Fibroblast of mammary gland (primary cell): ENCODE measurements around the gene ANXA10.
A peak's percentile ranks its signal among the peaks of the same experiment; 100 is the strongest.

ENCODE experiments used
- DNase-seq: peaks from one replicate; pipeline ENCODE4 v3.0.0-alpha.2; 2010; ENCODE audit warnings: low read depth
- H3K4me3 ChIP-seq: 2 replicates; pipeline ENCODE4 v1.5.1; 2011; ENCODE audit warnings: low read depth, mild to moderate bottlenecking, low read length, moderate library complexity; ENCODE audit not compliant: control insufficient read depth
- CTCF ChIP-seq: conservative IDR thresholded peaks from 2 replicates; pipeline ENCODE4 v1.5.1; 2011; ENCODE audit warnings: low read depth, low read length, inconsistent platforms; ENCODE audit not compliant: control insufficient read depth, insufficient read depth

Gene ANXA10

DNA sequence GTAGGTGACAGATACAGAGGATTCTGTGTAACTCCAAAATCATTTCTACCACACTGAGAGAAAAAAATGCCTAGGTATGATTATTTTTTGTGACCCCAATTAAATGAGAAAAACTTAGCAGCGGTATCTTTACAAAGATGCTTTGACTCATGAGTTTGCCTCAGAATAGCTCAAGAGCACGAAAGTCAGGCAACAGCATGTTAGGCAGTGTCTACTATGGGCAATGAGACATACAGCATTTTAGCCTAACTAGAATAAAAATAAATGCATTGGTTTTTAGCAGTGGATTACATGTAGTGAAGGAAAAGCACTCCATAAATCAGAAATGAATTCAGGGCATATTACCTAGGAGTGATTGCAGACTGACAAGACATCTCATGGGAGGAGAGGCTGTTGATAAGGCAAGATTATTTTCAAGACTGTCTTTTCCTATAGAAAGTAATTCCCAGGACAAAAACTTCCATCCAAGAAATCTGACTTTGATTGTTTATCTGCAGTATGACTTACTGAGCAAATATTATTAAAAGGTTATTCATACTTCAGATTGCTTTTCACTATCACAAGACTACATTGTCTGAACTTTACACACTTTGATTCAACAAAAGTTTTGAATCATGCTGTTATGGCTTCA is 3.6 kb downstream of the ANXA10 start:
- DNase-seq, result peak; percentile 26
- no peak for TF ChIP-seq CTCF
- H3K4me3 ChIP-seq, result no peak overlapping the region

GRCh38 chr4:168096407-168096784 is 4.1 kb downstream of the ANXA10 start:
- no peak overlapping the region for H3K4me3 ChIP-seq
- DNase-seq, result no peak
- TF ChIP-seq CTCF, result no peak

GRCh38 chr4:168097161-168097560 is 4.8 kb downstream of the ANXA10 start:
- no peak for TF ChIP-seq CTCF
- peak; percentile 68 for DNase-seq
- H3K4me3 ChIP-seq, result no peak overlapping the region

DNA sequence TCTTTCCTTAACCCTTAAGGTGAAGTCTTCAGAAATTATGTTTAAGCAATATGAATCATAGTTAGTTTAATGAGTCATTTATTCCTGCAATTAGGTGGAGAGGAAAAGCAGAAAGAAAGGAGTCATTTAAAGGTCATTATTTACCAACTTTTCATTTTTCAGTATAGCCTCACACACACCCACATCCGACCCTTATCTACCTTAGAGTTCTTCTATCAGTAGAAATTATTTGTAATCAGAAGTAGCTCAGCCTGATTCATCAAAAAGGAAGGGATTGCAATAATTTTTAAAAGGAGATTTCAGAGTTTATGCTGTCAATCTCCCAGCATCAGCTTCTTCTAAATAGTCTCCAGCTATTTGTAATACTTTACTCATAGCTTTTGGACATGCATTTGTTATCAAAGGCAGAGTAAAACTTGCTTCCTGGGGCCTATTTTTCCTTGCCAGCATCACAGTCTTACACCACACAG is 5.9 kb downstream of the ANXA10 start:
- no peak for TF ChIP-seq CTCF
- no peak overlapping the region for H3K4me3 ChIP-seq
- DNase-seq, result peak; percentile 65

DNA sequence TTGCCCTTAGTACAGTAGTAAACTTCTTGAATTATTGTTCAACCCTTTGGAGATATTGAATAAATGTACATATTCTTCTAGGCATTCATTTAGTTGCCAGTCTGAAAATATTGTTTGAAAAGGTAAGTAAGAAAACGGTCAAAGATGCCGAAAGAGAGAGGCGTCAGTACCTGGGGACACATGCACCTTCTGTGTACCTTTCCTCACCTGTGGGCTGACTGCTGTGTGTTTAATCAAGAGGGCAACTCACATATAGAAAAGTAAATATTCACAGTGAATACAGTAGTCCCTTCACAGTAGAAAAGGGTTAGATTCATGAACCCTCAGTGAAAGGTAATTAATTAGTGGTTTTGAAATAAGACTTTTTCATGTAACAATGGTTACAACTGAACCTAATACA is 6.9 kb downstream of the ANXA10 start:
- TF ChIP-seq CTCF, result no peak

DNA sequence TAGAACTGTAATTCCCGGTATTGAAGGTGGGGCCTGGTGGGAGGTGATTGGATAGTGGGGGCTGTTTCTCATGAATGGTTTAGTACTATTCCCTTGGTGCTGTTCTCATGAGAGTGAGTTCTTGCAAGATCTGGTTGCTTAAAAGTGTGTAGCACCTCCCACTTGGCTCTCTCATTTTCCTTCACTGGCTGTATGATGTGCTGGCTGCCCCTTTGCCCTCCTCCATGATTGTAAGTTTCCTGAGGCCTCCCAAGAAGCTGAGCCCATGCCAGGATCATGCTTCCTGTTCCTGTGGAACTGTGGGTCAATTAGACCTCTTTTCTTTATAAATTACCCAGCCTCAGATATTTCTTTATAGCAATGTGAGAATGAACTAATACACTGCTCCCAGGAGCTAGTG is 8.7 kb downstream of the ANXA10 start:
- H3K4me3 ChIP-seq, result no peak overlapping the region
- no peak for TF ChIP-seq CTCF
- DNase-seq, result peak; percentile 43

More for the DNA sequence above, 6.9 kb downstream of the ANXA10 start:
- no peak overlapping the region for H3K4me3 ChIP-seq
- no peak for DNase-seq

- no peak for TF ChIP-seq CTCF
- no peak for DNase-seq
- no peak overlapping the region for H3K4me3 ChIP-seq
These were observed 10.1 kb downstream of the ANXA10 start for GRCh38 chr4:168102403-168102802.
